Lower leg skin (tissue), 3 donors: ENCODE measurements around the gene FCRLB.

ENCODE experiments used
- POLR2A ChIP-seq, 2 donors: fragments of 450-650 bp; IDR thresholded peaks; one replicate each; pipeline ENCODE4 v1.6.1; 2016 to 2017; ENCODE audit warnings: antibody characterized with exemption in 2 of 2, mild to moderate bottlenecking in 1 of 2, moderate library complexity in 1 of 2
- TF ChIP-seq, protein P1 (sequence below), 3 donors: fragments of 450-650 bp; IDR thresholded peaks; one replicate each; pipeline ENCODE4 v1.5.1; 2016; ENCODE audit warnings: antibody characterized with exemption in 3 of 3, mild to moderate bottlenecking in 3 of 3, moderate library complexity in 2 of 3

DNA sequence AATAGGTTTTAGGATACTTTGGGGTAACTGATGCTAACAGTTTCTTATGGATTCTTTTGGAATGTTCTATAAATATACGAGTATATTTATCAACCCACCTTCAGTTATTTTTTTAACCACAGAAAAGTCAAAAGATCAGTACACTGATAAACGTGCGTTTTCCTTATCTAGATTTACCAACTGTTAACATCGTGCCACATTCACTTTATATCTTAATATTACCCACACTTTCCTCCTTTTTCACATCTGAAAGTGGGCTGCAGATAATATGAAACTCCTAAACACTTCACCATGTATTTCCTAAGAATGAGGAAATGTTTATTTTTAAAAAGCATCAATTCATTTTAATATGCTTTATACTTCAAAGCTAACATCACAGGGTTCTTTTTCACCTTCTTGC is 52.4 kb downstream of the FCRLB start:
- TF ChIP-seq, protein P1, sequence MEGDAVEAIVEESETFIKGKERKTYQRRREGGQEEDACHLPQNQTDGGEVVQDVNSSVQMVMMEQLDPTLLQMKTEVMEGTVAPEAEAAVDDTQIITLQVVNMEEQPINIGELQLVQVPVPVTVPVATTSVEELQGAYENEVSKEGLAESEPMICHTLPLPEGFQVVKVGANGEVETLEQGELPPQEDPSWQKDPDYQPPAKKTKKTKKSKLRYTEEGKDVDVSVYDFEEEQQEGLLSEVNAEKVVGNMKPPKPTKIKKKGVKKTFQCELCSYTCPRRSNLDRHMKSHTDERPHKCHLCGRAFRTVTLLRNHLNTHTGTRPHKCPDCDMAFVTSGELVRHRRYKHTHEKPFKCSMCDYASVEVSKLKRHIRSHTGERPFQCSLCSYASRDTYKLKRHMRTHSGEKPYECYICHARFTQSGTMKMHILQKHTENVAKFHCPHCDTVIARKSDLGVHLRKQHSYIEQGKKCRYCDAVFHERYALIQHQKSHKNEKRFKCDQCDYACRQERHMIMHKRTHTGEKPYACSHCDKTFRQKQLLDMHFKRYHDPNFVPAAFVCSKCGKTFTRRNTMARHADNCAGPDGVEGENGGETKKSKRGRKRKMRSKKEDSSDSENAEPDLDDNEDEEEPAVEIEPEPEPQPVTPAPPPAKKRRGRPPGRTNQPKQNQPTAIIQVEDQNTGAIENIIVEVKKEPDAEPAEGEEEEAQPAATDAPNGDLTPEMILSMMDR (IDR thresholded peaks at IDR 0.05) = no peak
- TF ChIP-seq POLR2A (IDR thresholded peaks at IDR 0.05) = no peak
